GM18868 (cell line): ENCODE measurements around the gene PCDHB10.
"Not testable (repeated sequence)": the region's sequence is repeated elsewhere in the genome, so short reads cannot be mapped to it uniquely, and the experiment has no call there.

Experiments
- ATAC-seq: cut with Tn5 transposase; IDR thresholded peaks from one replicate; pipeline ENCODE4 v1.9.1; 2021; ENCODE audit warnings: mild to moderate bottlenecking, moderate library complexity; ENCODE audit not compliant: unreplicated experiment

Gene PCDHB10

GRCh38 chr5:141186897-141187512 lies 5.1 kb upstream of the PCDHB10 start, which contains the start of gene PCDHB9:
TSS of gene PCDHB9 (plus strand) at chr5:141187161. CDS start at chr5:141187319, 158 bp downstream.
- ATAC-seq = no peak

GRCh38 chr5:141188682-141189081 lies 3.5 kb upstream of the PCDHB10 start:
- ATAC-seq = not testable (repeated sequence)

DNA sequence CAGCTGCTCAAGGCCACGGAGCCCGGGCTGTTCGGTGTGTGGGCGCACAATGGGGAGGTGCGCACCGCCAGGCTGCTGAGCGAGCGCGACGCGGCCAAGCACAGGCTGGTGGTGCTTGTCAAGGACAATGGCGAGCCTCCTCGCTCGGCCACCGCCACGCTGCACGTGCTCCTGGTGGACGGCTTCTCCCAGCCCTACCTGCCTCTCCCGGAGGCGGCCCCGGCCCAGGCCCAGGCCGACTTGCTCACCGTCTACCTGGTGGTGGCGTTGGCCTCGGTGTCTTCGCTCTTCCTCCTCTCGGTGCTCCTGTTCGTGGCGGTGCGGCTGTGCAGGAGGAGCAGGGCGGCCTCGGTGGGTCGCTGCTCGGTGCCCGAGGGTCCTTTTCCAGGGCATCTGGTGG lies 3.0 kb upstream of the PCDHB10 start:
- not testable (repeated sequence) for ATAC-seq

DNA sequence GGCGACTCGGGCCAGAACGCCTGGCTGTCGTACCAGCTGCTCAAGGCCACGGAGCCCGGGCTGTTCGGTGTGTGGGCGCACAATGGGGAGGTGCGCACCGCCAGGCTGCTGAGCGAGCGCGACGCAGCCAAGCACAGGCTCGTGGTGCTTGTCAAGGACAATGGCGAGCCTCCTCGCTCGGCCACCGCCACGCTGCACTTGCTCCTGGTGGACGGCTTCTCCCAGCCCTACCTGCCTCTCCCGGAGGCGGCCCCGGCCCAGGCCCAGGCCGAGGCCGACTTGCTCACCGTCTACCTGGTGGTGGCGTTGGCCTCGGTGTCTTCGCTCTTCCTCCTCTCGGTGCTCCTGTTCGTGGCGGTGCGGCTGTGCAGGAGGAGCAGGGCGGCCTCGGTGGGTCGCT lies 2.2 kb downstream of the PCDHB10 start:
- not testable (repeated sequence) for ATAC-seq

- ATAC-seq = no peak
Measured at GRCh38 chr5:141196363-141196762, 4.2 kb downstream of the PCDHB10 start.

- no peak for ATAC-seq
Measured at GRCh38 chr5:141199359-141200235, 7.4 kb downstream of the PCDHB10 start, which contains the start of gene PCDHB11. TSS of gene PCDHB11 (plus strand) at chr5:141199627. CDS start at chr5:141199775, 148 bp downstream.

GRCh38 chr5:141201126-141201525 lies 9.0 kb downstream of the PCDHB10 start:
- not testable (repeated sequence) for ATAC-seq

GRCh38 chr5:141201646-141202045 lies 9.5 kb downstream of the PCDHB10 start:
- ATAC-seq = not testable (repeated sequence)

- ATAC-seq = no peak
Measured at GRCh38 chr5:141208478-141208877, 16.3 kb downstream of the PCDHB10 start, which contains the start of gene PCDHB12. TSS of gene PCDHB12 (plus strand) at chr5:141208719. CDS start at chr5:141208908, 189 bp downstream.

GRCh38 chr5:141210281-141210680 lies 18.1 kb downstream of the PCDHB10 start:
- not testable (repeated sequence) for ATAC-seq

DNA sequence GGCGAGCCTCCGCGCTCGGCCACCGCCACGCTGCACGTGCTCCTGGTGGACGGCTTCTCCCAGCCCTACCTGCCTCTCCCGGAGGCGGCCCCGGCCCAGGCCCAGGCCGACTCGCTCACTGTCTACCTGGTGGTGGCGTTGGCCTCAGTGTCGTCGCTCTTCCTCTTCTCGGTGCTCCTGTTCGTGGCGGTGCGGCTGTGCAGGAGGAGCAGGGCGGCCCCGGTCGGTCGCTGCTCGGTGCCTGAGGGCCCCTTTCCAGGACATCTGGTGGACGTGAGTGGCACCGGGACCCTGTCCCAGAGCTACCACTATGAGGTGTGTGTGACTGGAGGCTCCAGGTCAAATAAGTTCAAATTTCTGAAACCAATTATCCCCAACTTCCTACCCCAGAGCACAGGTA lies 18.7 kb downstream of the PCDHB10 start:
- not testable (repeated sequence) for ATAC-seq

GRCh38 chr5:141213656-141214339 lies 21.6 kb downstream of the PCDHB10 start, which contains the start of gene PCDHB13:
TSS of gene PCDHB13 (plus strand) at chr5:141213919. CDS start at chr5:141214124, 205 bp downstream.
- not testable (repeated sequence) for ATAC-seq

GRCh38 chr5:141214583-141214982 lies 22.4 kb downstream of the PCDHB10 start:
- ATAC-seq = not testable (repeated sequence)

DNA sequence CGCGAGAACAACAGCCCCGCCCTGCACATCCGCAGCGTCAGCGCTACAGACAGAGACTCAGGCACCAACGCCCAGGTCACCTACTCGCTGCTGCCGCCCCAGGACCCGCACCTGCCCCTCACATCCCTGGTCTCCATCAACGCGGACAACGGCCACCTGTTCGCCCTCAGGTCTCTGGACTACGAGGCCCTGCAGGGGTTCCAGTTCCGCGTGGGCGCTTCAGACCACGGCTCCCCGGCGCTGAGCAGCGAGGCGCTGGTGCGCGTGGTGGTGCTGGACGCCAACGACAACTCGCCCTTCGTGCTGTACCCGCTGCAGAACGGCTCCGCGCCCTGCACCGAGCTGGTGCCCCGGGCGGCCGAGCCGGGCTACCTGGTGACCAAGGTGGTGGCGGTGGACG lies 23.4 kb downstream of the PCDHB10 start:
- ATAC-seq = not testable (repeated sequence)

DNA sequence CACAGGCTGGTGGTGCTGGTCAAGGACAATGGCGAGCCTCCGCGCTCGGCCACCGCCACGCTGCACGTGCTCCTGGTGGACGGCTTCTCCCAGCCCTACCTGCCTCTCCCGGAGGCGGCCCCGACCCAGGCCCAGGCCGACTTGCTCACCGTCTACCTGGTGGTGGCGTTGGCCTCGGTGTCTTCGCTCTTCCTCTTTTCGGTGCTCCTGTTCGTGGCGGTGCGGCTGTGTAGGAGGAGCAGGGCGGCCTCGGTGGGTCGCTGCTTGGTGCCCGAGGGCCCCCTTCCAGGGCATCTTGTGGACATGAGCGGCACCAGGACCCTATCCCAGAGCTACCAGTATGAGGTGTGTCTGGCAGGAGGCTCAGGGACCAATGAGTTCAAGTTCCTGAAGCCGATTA lies 23.9 kb downstream of the PCDHB10 start:
- not testable (repeated sequence) for ATAC-seq

DNA sequence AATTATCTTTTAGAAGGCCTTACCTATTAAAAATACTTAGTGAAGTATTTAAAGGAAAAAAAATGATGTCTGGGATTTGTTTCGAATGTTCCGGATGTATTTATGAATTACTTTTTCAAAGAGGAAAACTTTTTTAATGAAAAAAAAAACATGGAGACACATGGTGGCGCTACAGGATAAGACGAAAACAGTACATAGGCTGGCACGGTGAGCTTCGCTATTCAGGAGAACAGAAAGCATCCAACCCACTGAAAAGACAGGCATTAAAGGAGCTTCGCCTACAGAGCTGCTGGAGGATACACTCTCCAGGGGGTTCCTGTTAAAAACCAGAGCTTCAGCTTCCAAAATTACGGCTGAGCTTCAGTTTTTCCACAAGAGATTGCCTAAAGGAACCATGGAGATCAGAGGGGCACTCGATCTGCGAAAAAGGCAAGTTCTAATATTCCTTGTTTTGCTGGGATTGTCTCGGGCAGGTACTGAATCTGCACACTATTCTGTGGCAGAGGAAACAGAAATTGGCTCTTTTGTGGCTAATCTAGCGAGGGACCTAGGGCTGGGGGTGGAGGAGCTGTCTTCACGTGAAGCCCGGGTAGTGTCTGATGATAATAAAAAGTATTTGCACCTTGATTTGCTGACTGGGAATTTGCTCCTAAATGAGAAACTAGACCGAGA lies 31.1 kb downstream of the PCDHB10 start, which contains the start of gene PCDHB14:
PCDHB14 (plus strand) TSS at position 232 of the 672 bp plus-strand sequence; CDS start at position 395, 163 bp downstream.
- ATAC-seq = no peak

DNA sequence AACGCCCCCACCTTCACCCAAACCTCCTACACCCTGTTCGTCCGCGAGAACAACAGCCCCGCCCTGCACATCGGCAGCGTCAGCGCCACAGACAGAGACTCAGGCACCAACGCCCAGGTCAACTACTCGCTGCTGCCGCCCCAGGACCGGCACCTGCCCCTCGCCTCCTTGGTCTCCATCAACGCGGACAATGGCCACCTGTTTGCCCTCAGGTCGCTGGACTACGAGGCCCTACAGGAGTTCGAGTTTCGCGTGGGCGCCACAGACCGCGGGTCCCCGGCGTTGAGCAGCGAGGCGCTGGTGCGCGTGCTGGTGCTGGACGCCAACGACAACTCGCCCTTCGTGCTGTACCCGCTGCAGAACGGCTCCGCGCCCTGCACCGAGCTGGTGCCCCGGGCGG lies 32.7 kb downstream of the PCDHB10 start:
- ATAC-seq = not testable (repeated sequence)

- not testable (repeated sequence) for ATAC-seq
Measured at GRCh38 chr5:141225421-141225820, 33.3 kb downstream of the PCDHB10 start.

DNA sequence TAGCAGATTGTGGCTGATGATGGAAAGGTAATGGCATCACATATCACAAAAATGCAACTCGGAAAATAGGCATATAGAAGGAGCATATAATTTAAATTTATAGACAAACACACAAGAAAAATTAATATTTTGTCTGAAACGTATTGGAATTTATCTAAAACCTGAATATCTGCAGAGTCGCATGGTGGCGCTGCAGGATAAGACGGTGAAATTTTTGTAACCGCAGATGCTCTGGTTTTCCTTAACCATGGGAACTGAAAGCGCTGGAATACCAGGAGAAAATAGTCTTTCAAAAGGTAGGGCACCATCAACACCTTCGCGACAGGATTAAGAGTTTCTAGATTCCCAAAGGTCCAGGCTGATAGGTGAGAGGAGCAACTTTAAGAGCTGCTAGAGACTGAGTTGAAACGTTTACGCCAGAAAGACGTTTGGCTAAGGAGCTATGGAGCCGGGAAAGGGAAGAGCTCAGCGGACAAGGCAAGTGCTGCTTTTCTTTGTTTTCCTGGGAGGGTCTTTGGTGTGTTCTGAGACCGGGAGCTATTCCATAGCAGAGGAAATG lies 42.0 kb downstream of the PCDHB10 start:
- no peak for ATAC-seq

DNA sequence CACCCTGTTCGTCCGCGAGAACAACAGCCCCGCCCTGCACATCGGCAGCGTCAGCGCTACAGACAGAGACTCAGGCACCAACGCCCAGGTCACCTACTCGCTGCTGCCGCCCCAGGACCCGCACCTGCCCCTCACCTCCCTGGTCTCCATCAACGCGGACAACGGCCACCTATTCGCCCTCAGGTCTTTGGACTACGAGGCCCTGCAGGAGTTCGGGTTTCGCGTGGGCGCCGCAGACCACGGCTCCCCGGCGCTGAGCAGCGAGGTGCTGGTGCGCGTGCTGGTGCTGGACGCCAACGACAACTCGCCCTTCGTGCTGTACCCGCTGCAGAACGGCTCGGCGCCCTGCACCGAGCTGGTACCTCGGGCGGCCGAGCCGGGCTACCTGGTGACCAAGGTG lies 43.8 kb downstream of the PCDHB10 start:
- not testable (repeated sequence) for ATAC-seq
